Ishikawa (cell line): ENCODE measurements around the gene RTEL1.

ENCODE experiments used
- CEBPB ChIP-seq: IDR thresholded peaks from 2 replicates; pipeline ENCODE4 v1.6.1; 2012
- CREB1 ChIP-seq: IDR thresholded peaks from 2 replicates; pipeline ENCODE4 v1.6.1; 2012; ENCODE audit warnings: low read depth
- EGR1 ChIP-seq: IDR thresholded peaks from 2 replicates; pipeline ENCODE4 v1.6.1; 2012
- EP300 ChIP-seq: IDR thresholded peaks from 2 replicates; pipeline ENCODE4 v1.6.1; 2012; ENCODE audit warnings: borderline replicate concordance
- FOXM1 ChIP-seq: IDR thresholded peaks from 2 replicates; pipeline ENCODE4 v1.6.1; 2012; ENCODE audit warnings: low read depth, borderline replicate concordance
- MAX ChIP-seq: IDR thresholded peaks from 2 replicates; pipeline ENCODE4 v1.6.1; 2012
- NFIC ChIP-seq: IDR thresholded peaks from 2 replicates; pipeline ENCODE4 v1.6.1; 2012
- RAD21 ChIP-seq: IDR thresholded peaks from 2 replicates; pipeline ENCODE4 v1.6.1; 2012; ENCODE audit warnings: low read depth
- REST ChIP-seq: IDR thresholded peaks from 2 replicates; pipeline ENCODE4 v1.6.1; 2012; ENCODE audit warnings: low read depth, mild to moderate bottlenecking
- TAF1 ChIP-seq: IDR thresholded peaks from 2 replicates; pipeline ENCODE4 v1.6.1; 2012; ENCODE audit warnings: low read depth, mild to moderate bottlenecking
- TCF12 ChIP-seq: IDR thresholded peaks from 2 replicates; pipeline ENCODE4 v1.6.1; 2012; ENCODE audit warnings: low read depth
- TEAD4 ChIP-seq: IDR thresholded peaks from 2 replicates; pipeline ENCODE4 v1.6.1; 2012
- USF1 ChIP-seq: IDR thresholded peaks from 2 replicates; pipeline ENCODE4 v1.6.1; 2012
- YY1 ChIP-seq: IDR thresholded peaks from 2 replicates; pipeline ENCODE4 v1.6.1; 2012; ENCODE audit warnings: low read depth
- ZBTB7A ChIP-seq: IDR thresholded peaks from 2 replicates; pipeline ENCODE4 v1.6.1; 2012; ENCODE audit warnings: low read depth

RTEL1 gene

GRCh38 chr20:63690898-63691710, 33.0 kb downstream of the RTEL1 start:
- TF ChIP-seq TCF12 (0 out of 2 replicates have a peak, but pooled peaks have one; percentile 43), TEAD4 (peak; percentile 16; the same call in 1 of the 2 replicates), NFIC (peak; percentile 39; the same call in 1 of the 2 replicates), CREB1 (no peak)

GRCh38 chr20:63691711-63692435, 33.8 kb downstream of the RTEL1 start:
- TF ChIP-seq TAF1 (no peak), MAX (no peak), CEBPB (no peak), REST (no peak), NFIC (no peak), TCF12 (no peak), EP300 (no peak), USF1 (no peak), TEAD4 (no peak), ZBTB7A (no peak; the same call in 1 of the 2 replicates), EGR1 (no peak), FOXM1 (no peak), RAD21 (no peak), YY1 (no peak), CREB1 (no peak)

- no peak for TF ChIP-seq REST
- no peak for TF ChIP-seq CREB1
- no peak for TF ChIP-seq RAD21
- TF ChIP-seq TAF1: no peak
- TF ChIP-seq ZBTB7A: no peak
- TF ChIP-seq TEAD4: no peak
- TF ChIP-seq MAX: no peak
Measured at GRCh38 chr20:63692436-63693082, 34.4 kb downstream of the RTEL1 start.

- TF ChIP-seq REST (no peak), USF1 (no peak), EP300 (no peak), FOXM1 (no peak), TEAD4 (no peak), YY1 (no peak), TCF12 (no peak), RAD21 (no peak), ZBTB7A (no peak), CREB1 (no peak)
Measured at GRCh38 chr20:63693083-63693732, 35.1 kb downstream of the RTEL1 start.
